Astrocyte of the spinal cord (primary cell): Measurements from ENCODE around the gene SF1.

Experiments
- DNase-seq: peaks from one replicate; pipeline ENCODE4 v3.0.0; 2011; ENCODE audit warnings: low read depth, low spot score
- H3K4me3 ChIP-seq: 2 replicates; pipeline ENCODE4 v1.5.1; 2011; ENCODE audit warnings: low read depth, mild to moderate bottlenecking, low read length, moderate library complexity
- in situ Hi-C: cut with HindIII; loops from 2 replicates; pipeline ENCODE4 v1.10.0; 2017; ENCODE audit warnings: low sequenced_read_pairs
- TF ChIP-seq, protein P1 (sequence below): IDR thresholded peaks from 2 replicates; pipeline ENCODE4 v1.5.1; 2012; ENCODE audit warnings: low read depth, mild to moderate bottlenecking, low read length, inconsistent platforms

The SF1 gene

DNA sequence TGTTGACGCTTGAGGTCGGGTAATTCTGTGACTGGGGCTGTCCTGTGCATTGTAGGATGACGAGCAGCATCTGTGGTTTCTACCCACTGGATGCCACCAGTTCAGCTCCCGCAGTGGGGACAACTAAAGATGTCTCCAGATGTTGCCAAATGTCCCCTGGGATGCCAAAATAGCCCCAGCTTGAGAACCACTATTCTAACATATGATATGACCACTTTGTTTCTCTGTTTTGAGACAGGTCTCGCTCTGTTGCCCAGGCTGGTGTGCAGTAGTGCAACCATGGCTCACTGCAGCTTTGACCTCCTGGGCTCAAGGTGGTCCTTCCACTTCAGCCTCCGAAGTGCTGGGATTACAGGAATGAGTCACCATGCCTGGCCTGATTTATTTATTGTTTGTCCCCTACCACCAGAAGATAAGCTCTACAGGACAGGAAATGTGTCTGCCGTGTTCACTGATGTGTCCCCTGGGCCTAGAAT lies 36.4 kb upstream of the SF1 start:
- TF ChIP-seq, protein P1, sequence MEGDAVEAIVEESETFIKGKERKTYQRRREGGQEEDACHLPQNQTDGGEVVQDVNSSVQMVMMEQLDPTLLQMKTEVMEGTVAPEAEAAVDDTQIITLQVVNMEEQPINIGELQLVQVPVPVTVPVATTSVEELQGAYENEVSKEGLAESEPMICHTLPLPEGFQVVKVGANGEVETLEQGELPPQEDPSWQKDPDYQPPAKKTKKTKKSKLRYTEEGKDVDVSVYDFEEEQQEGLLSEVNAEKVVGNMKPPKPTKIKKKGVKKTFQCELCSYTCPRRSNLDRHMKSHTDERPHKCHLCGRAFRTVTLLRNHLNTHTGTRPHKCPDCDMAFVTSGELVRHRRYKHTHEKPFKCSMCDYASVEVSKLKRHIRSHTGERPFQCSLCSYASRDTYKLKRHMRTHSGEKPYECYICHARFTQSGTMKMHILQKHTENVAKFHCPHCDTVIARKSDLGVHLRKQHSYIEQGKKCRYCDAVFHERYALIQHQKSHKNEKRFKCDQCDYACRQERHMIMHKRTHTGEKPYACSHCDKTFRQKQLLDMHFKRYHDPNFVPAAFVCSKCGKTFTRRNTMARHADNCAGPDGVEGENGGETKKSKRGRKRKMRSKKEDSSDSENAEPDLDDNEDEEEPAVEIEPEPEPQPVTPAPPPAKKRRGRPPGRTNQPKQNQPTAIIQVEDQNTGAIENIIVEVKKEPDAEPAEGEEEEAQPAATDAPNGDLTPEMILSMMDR, result no peak
- no peak overlapping the region for H3K4me3 ChIP-seq
- in situ Hi-C loops, result no loop called here
- DNase-seq, result no peak

DNA sequence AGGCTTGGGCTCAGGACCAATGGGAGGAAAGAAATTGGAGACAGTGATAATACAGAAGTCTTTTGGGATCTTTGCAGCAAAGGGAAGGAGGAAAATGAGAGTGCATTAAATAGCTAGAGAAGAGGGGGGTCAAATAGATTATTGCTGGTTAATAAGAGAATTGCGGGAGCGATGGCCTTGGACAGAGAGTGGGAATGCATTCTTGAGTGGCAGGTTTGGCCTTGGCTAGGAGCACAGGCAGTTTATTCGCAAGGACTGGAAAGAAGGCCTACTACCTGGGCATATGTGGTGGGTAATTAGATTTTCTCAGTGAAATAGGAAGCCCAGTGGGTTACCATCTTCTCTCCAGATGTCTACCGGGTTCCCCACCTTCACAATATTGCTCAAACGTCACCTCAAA lies 35.5 kb upstream of the SF1 start:
- TF ChIP-seq, protein P1, result no peak
- no peak for DNase-seq
- no peak overlapping the region for H3K4me3 ChIP-seq
- in situ Hi-C loops, result no loop called here

DNA sequence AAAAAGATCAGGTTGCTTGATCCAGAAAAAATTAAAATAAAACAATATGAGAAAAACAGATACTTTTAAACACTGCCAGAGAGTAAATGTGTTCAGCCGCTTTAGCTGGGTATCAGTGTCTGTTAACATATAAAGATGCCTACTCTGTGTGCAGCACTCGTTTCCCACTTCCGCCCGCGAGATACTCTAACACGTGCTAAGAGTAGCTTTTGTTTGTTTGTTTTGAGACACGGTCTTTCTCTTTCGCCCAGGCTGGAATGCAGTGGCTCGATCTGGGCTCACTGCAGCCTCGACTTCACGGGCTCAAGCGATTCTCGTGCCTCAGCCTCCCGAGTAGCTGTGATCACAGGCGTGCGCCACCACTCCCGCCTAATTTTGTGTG lies 32.5 kb upstream of the SF1 start:
- peak overlapping the region; percentile 93 for H3K4me3 ChIP-seq
- in situ Hi-C loops, result no loop called here
- DNase-seq, result no peak
- TF ChIP-seq, protein P1, result no peak

DNA sequence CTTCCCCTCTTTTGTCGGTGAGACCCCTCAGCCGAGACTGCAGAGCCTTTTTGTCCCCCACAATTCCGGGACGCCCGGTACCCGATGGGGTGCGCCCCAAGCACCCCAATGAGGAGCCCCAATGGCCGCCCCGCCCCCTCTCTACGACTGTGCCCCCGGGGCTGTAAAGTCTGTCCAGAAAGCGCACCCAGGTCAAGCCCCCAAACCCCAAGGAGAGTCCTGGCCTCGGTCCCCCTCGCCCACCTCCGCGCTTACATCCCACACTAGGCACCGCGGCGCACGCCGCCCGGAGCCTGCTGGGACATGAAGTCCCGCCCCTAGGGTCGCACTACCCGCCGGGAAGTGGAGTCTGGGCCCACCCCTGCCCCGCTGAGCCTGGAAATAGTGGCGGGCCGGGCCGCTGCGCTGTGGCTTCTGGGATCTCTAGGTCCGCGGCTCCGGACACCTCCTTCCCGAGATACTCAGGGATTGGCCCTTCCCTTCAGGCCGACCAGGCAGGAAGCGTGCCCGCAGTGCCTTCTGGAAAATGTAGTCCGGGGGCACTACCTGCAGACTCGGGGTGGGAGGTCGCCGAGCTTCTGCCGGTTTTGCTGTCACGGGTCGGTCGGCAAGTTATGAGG lies 32.0 kb upstream of the SF1 start, which contains the start of gene MEN1:
TSS of gene MEN1 (minus strand) at position 281 of the 620 bp plus-strand sequence. CDS start 442 bp downstream, outside the sequence.
- TF ChIP-seq, protein P1, result no peak
- DNase-seq, result peak; percentile 97
- peak within 1 kb of the TSS; percentile 93 for H3K4me3 ChIP-seq
- in situ Hi-C loops, result no loop called here

DNA sequence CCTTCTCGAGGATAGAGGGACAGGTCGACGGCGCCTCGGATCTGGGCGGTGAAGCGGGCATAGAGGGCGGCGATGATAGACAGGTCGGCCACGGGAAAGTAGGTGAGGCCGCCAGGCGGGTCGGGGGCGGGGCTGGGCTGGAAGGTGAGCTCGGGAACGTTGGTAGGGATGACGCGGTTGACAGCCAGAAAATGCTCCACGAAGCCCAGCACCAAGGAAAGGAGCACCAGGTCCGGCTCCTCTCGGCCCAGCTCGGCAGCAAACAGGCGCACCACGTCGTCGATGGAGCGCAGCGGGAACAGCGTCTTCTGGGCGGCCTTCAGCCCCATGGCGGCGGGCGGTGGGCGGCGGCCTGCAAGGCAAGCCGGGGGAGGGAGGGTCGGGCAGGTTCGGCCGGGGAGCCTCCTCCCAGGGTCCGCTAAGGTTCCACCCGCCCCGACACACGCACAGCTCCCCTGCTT lies 31.5 kb upstream of the SF1 start:
- in situ Hi-C loops, result no loop called here
- DNase-seq, result no peak
- TF ChIP-seq, protein P1, result no peak
- H3K4me3 ChIP-seq, result peak overlapping the region; percentile 93

DNA sequence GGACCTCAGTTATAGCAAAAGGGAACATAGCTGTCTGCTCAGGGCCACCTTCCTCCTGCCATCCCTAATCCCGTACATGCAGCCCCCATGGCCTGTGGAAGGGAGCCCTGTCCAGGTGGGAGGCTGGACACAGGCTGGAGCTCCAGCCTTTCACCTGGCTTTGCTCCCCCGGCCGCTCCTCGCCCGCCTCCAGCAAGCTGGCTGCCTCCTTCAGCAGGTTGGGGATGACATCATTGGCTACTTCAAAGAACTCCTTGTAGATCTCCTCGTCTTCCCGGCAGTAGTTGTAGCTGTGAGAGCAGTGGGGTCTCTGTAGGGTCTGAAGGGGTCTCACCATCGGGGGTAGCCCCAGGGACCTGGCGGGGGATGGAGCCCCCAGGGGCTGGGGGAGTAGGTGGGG lies 27.1 kb upstream of the SF1 start:
- TF ChIP-seq, protein P1, result no peak
- in situ Hi-C loops, result no loop called here
- no peak for DNase-seq
- H3K4me3 ChIP-seq, result no peak overlapping the region
